Activated CD4-positive, alpha-beta T cell treated with anti-CD3 and anti-CD28 coated beads, Interleukin-2, amount 10 ng/mL, durations not matched to agents 24 days and 14 days (primary cell): Measurements from ENCODE around the gene GCKR. TPM values are rescaled to one million over a fixed set of nuclear protein-coding genes. Genes with fewer than 3 reads are reported as not detected.

Experiments used
- DNase-seq: peaks from one replicate; pipeline ENCODE4 v3.0.0; 2022
- H3K27ac Mint-ChIP-seq: one replicate; pipeline ENCODE4 v1.8.0; 2022; ENCODE audit warnings: mild to moderate bottlenecking, mixed read lengths
- H3K27me3 Mint-ChIP-seq: one replicate; pipeline ENCODE4 v1.8.0; 2022; ENCODE audit warnings: mixed read lengths
- H3K36me3 Mint-ChIP-seq: one replicate; pipeline ENCODE4 v1.8.0; 2022; ENCODE audit warnings: low read depth, mild to moderate bottlenecking, mixed read lengths
- H3K4me1 Mint-ChIP-seq: one replicate; pipeline ENCODE4 v1.8.0; 2021; ENCODE audit warnings: mixed read lengths
- H3K4me3 Mint-ChIP-seq: one replicate; pipeline ENCODE4 v1.8.0; 2022; ENCODE audit warnings: mild to moderate bottlenecking, moderate library complexity, mixed read lengths
- H3K9me3 Mint-ChIP-seq: one replicate; pipeline ENCODE4 v1.8.0; 2021; ENCODE audit warnings: mixed read lengths
- intact Hi-C: fragments of 100-400 bp; cut with micrococcal nuclease; formaldehyde crosslinking; loops from one replicate; pipeline ENCODE4 v1.15.1; 2023
- total RNA-seq: library from RNA; stranded (reverse); gene quantifications from 2 replicates; pipeline ENCODE4 v1.2.3, GENCODE V29; 2022

Gene GCKR
- total RNA-seq, result not detected in 2 replicates

- no peak within 1 kb of the TSS for H3K27ac Mint-ChIP-seq
- intact Hi-C loops, result loop anchor here (10.0 kb wide), 1 partner anchor 168 kb away; the partner anchor contains the start of genes SLC4A1AP and SUPT7L
- peaks cover 62% of the 10 kb centered on the region for H3K27me3 Mint-ChIP-seq
- peak within 1 kb of the TSS; percentile 81 for H3K4me3 Mint-ChIP-seq
- DNase-seq, result no peak
- peaks cover 6% of the 10 kb centered on the region for H3K4me1 Mint-ChIP-seq
- no peaks in the 10 kb centered on the region for H3K36me3 Mint-ChIP-seq
- H3K9me3 Mint-ChIP-seq, result no peaks in the 10 kb centered on the region
Measured at GRCh38 chr2:27496357-27497287, at the start of gene GCKR. Gene GCKR, plus strand, starts transcription at chr2:27496839. Its CDS starts 66 bp downstream, at chr2:27496905.

GRCh38 chr2:27448381-27448780 lies 48.3 kb upstream of the GCKR start:
- Mint-ChIP-seq H3K9me3 (no peaks in the 10 kb centered on the region), H3K36me3 (peaks cover 18% of the 10 kb centered on the region), H3K27me3 (no peaks in the 10 kb centered on the region), H3K4me3 (no peak overlapping the region), H3K27ac (no peak overlapping the region), H3K4me1 (peaks cover 7% of the 10 kb centered on the region)
- no peak for DNase-seq
- intact Hi-C loops, result no loop called here

- Mint-ChIP-seq H3K4me1 (peaks cover under 1% of the 10 kb centered on the region), H3K27ac (peak overlapping the region; percentile 9), H3K4me3 (no peak overlapping the region), H3K9me3 (no peaks in the 10 kb centered on the region), H3K27me3 (no peaks in the 10 kb centered on the region), H3K36me3 (peaks cover 14% of the 10 kb centered on the region)
- intact Hi-C loops, result no loop called here
- DNase-seq, result no peak
Measured at GRCh38 chr2:27451095-27451494, 45.5 kb upstream of the GCKR start.

GRCh38 chr2:27453968-27454367 lies 42.7 kb upstream of the GCKR start:
- DNase-seq, result no peak
- Mint-ChIP-seq H3K4me1 (no peaks in the 10 kb centered on the region), H3K36me3 (peaks cover 14% of the 10 kb centered on the region), H3K9me3 (no peaks in the 10 kb centered on the region), H3K4me3 (no peak overlapping the region), H3K27me3 (no peaks in the 10 kb centered on the region), H3K27ac (no peak overlapping the region)
- intact Hi-C loops, result no loop called here

- Mint-ChIP-seq H3K4me1 (no peaks in the 10 kb centered on the region), H3K4me3 (no peak overlapping the region), H3K27me3 (no peaks in the 10 kb centered on the region), H3K27ac (no peak overlapping the region), H3K9me3 (no peaks in the 10 kb centered on the region), H3K36me3 (no peaks in the 10 kb centered on the region)
- intact Hi-C loops, result no loop called here
- no peak for DNase-seq
Measured at GRCh38 chr2:27461118-27461517, 35.5 kb upstream of the GCKR start.

- Mint-ChIP-seq H3K27ac (no peak overlapping the region), H3K4me3 (no peak overlapping the region)
- intact Hi-C loops, result no loop called here
Measured at GRCh38 chr2:27464443-27464842, 32.2 kb upstream of the GCKR start.

GRCh38 chr2:27471961-27472360 lies 24.7 kb upstream of the GCKR start:
- H3K27me3 Mint-ChIP-seq, result no peaks in the 10 kb centered on the region
- no peak for DNase-seq
- intact Hi-C loops, result no loop called here
- H3K4me3 Mint-ChIP-seq, result no peak overlapping the region
- H3K9me3 Mint-ChIP-seq, result no peaks in the 10 kb centered on the region
- no peaks in the 10 kb centered on the region for H3K4me1 Mint-ChIP-seq
- no peak overlapping the region for H3K27ac Mint-ChIP-seq
- peaks cover 5% of the 10 kb centered on the region for H3K36me3 Mint-ChIP-seq

More at GRCh38 chr2:27464443-27464842, 32.2 kb upstream of the GCKR start:
- Mint-ChIP-seq H3K4me1 (no peaks in the 10 kb centered on the region), H3K9me3 (no peaks in the 10 kb centered on the region), H3K27me3 (no peaks in the 10 kb centered on the region), H3K36me3 (no peaks in the 10 kb centered on the region)
- no peak for DNase-seq

GRCh38 chr2:27485496-27485895 lies 11.1 kb upstream of the GCKR start:
- no peaks in the 10 kb centered on the region for H3K27me3 Mint-ChIP-seq

GRCh38 chr2:27489118-27489497 lies 7.5 kb upstream of the GCKR start:
- Mint-ChIP-seq H3K9me3 (no peaks in the 10 kb centered on the region), H3K27me3 (peaks cover 13% of the 10 kb centered on the region), H3K27ac (peak overlapping the region; percentile 87), H3K4me1 (peaks cover 20% of the 10 kb centered on the region), H3K36me3 (no peaks in the 10 kb centered on the region), H3K4me3 (peak overlapping the region; percentile 84)
- no peak for DNase-seq
- intact Hi-C loops, result loop anchor here (1.0 to 5.0 kb wide), 6 partner anchors 61 to 138 kb away; partner anchors contain the start of genes CCDC121, EIF2B4, GPN1 and GTF3C2

More at GRCh38 chr2:27485496-27485895, 11.1 kb upstream of the GCKR start:
- H3K4me3 Mint-ChIP-seq, result no peak overlapping the region
- H3K36me3 Mint-ChIP-seq, result peaks cover 4% of the 10 kb centered on the region
- H3K27ac Mint-ChIP-seq, result no peak overlapping the region
- no peak for DNase-seq
- intact Hi-C loops, result loop anchor here (5.0 kb wide), 2 partner anchors 78 to 142 kb away; partner anchors contain the start of genes CCDC121, GPN1 and PPM1G
- H3K4me1 Mint-ChIP-seq, result peaks cover 16% of the 10 kb centered on the region
- H3K9me3 Mint-ChIP-seq, result no peaks in the 10 kb centered on the region

- peak; percentile 100 for DNase-seq
- Mint-ChIP-seq H3K4me3 (peak within 1 kb of the TSS; percentile 84), H3K36me3 (no peaks in the 10 kb centered on the region), H3K9me3 (no peaks in the 10 kb centered on the region), H3K27me3 (peaks cover 18% of the 10 kb centered on the region), H3K27ac (peak within 1 kb of the TSS; percentile 87), H3K4me1 (peaks cover 20% of the 10 kb centered on the region)
- intact Hi-C loops, result loop anchor here (1.0 to 10.0 kb wide), 7 partner anchors 61 to 175 kb away; partner anchors contain the start of genes CCDC121, EIF2B4, GPN1 and GTF3C2
Measured at GRCh38 chr2:27489498-27490397, 6.9 kb upstream of the GCKR start, which contains the start of gene IFT172. Gene IFT172, minus strand, starts transcription at chr2:27489743. Its CDS starts 90 bp downstream, at chr2:27489653.

- Mint-ChIP-seq H3K36me3 (no peaks in the 10 kb centered on the region), H3K9me3 (no peaks in the 10 kb centered on the region), H3K27ac (no peak overlapping the region), H3K4me1 (peaks cover 26% of the 10 kb centered on the region), H3K4me3 (no peak overlapping the region), H3K27me3 (peaks cover 42% of the 10 kb centered on the region)
- intact Hi-C loops, result loop anchor here (10.0 kb wide), 1 partner anchor 172 kb away; the partner anchor contains the start of genes SLC4A1AP and SUPT7L
- DNase-seq, result no peak
Measured at GRCh38 chr2:27492557-27492956, 4.1 kb upstream of the GCKR start.

GRCh38 chr2:27493948-27494283 lies 2.7 kb upstream of the GCKR start:
- intact Hi-C loops, result loop anchor here (10.0 kb wide), 1 partner anchor 171 kb away; the partner anchor contains the start of genes SLC4A1AP and SUPT7L

GRCh38 chr2:27494284-27494943 lies 2.2 kb upstream of the GCKR start:
- Mint-ChIP-seq H3K36me3 (no peaks in the 10 kb centered on the region), H3K27ac (no peak overlapping the region), H3K4me1 (peaks cover 19% of the 10 kb centered on the region), H3K9me3 (no peaks in the 10 kb centered on the region), H3K4me3 (peak overlapping the region; percentile 59), H3K27me3 (peaks cover 55% of the 10 kb centered on the region)
- DNase-seq, result no peak
- intact Hi-C loops, result loop anchor here (10.0 kb wide), 1 partner anchor 170 kb away; the partner anchor contains the start of genes SLC4A1AP and SUPT7L

More at GRCh38 chr2:27493948-27494283, 2.7 kb upstream of the GCKR start:
- no peak for DNase-seq
- peak overlapping the region; percentile 59 for H3K4me3 Mint-ChIP-seq
- H3K27ac Mint-ChIP-seq, result no peak overlapping the region
- H3K4me1 Mint-ChIP-seq, result peaks cover 23% of the 10 kb centered on the region
- H3K36me3 Mint-ChIP-seq, result no peaks in the 10 kb centered on the region
- H3K9me3 Mint-ChIP-seq, result no peaks in the 10 kb centered on the region
- H3K27me3 Mint-ChIP-seq, result peaks cover 52% of the 10 kb centered on the region
